Suprapubic skin (tissue), 4 donors: ENCODE data around the gene SORCS1. TPM values are rescaled to one million over a fixed set of nuclear protein-coding genes. Genes with fewer than 3 reads are reported as not detected.
"Not testable (repeated sequence)": the region's sequence is repeated elsewhere in the genome, so short reads cannot be mapped to it uniquely, and the experiment has no call there.

Experiments used
- DNase-seq, 2 donors: peaks; one replicate each; pipeline ENCODE4 v3.0.0-alpha.2; 2019; ENCODE audit warnings: low spot score in 2 of 2
- H3K27ac ChIP-seq: fragments of 200-600 bp; sonication (generic); one replicate; pipeline ENCODE4 v1.5.1; 2019
- H3K27me3 ChIP-seq: fragments of 200-600 bp; sonication (generic); one replicate; pipeline ENCODE4 v1.5.1; 2019
- H3K36me3 ChIP-seq: fragments of 200-600 bp; sonication (generic); one replicate; pipeline ENCODE4 v1.5.1; 2019
- H3K4me1 ChIP-seq: fragments of 200-600 bp; sonication (generic); one replicate; pipeline ENCODE4 v1.5.1; 2019
- H3K4me3 ChIP-seq: fragments of 200-600 bp; sonication (generic); one replicate; pipeline ENCODE4 v1.5.1; 2019; ENCODE audit warnings: mild to moderate bottlenecking
- H3K9me3 ChIP-seq: fragments of 200-600 bp; sonication (generic); one replicate; pipeline ENCODE4 v1.5.1; 2019
- CTCF ChIP-seq, 2 donors: fragments of 200-600 bp in 1 of 2; fragments of 450-650 bp in 1 of 2; sonication (generic) in 1 of 2; IDR thresholded peaks; one replicate each; pipeline ENCODE4 v1.5.1; 2016 to 2019; ENCODE audit warnings: antibody characterized with exemption in 2 of 2, mild to moderate bottlenecking in 1 of 2, moderate library complexity in 1 of 2
- EP300 ChIP-seq: sonication (generic); formaldehyde crosslinking; IDR thresholded peaks from one replicate; pipeline ENCODE4 v1.6.1; 2017; ENCODE audit warnings: antibody characterized with exemption
- POLR2A ChIP-seq, 2 donors: fragments of 450-650 bp; IDR thresholded peaks; one replicate each; pipeline ENCODE4 v1.6.1; 2017; ENCODE audit warnings: antibody characterized with exemption in 2 of 2, mild to moderate bottlenecking in 2 of 2, moderate library complexity in 2 of 2
- POLR2AphosphoS5 ChIP-seq, 3 donors: sonication (generic); formaldehyde crosslinking; IDR thresholded peaks; one replicate each; pipeline ENCODE4 v1.6.1; 2017; ENCODE audit warnings: antibody characterized with exemption in 3 of 3
- WGBS: methylation state at CpG from one replicate; pipeline ENCODE4 v1.1.5; 2018; 5-methylcytosine and 5-hydroxymethylcytosine counted together
- total RNA-seq, 4 donors: library from RNA; depleted of rRNA; stranded (reverse); fragments of >200 nt; gene quantifications; one replicate each; pipeline ENCODE4 v1.1.0, GENCODE V29; 2016

SORCS1 gene
- total RNA-seq, 4 donors from 2014 or later: 1.3 to 6.0 (median 3.4) TPM

GRCh38 chr10:106931853-106932249 lies 232.7 kb downstream of the SORCS1 start:
- TF ChIP-seq EP300 (no peak), POLR2A (IDR thresholded peaks at IDR 0.05) (no peak)
- 14% methylated on average over 1 of the region's 1 CpG for WGBS
- Histone ChIP-seq H3K4me3 (no peak overlapping the region), H3K36me3 (no peaks in the 10 kb centered on the region), H3K27ac (no peak overlapping the region), H3K4me1 (peaks cover 5% of the 10 kb centered on the region), H3K27me3 (no peaks in the 10 kb centered on the region), H3K9me3 (no peaks in the 10 kb centered on the region)
- DNase-seq: no peak

GRCh38 chr10:106931159-106931852 lies 233.2 kb downstream of the SORCS1 start:
- Histone ChIP-seq H3K4me1 (peaks cover 5% of the 10 kb centered on the region), H3K36me3 (no peaks in the 10 kb centered on the region), H3K27ac (no peak overlapping the region), H3K9me3 (no peaks in the 10 kb centered on the region), H3K4me3 (no peak overlapping the region), H3K27me3 (no peaks in the 10 kb centered on the region)
- TF ChIP-seq CTCF (IDR thresholded peaks at IDR 0.05) (no peak), EP300 (no peak), POLR2AphosphoS5 (IDR thresholded peaks at IDR 0.05) (no peak), POLR2A (IDR thresholded peaks at IDR 0.05) (no peak)
- 44% methylated on average over 5 of the region's 5 CpGs for WGBS
- no peak for DNase-seq

- WGBS: 64% methylated on average over 1 of the region's 1 CpG
- H3K27ac ChIP-seq: no peak overlapping the region
- DNase-seq: no peak
Observed at GRCh38 chr10:106930751-106931150, 233.8 kb downstream of the SORCS1 start.

GRCh38 chr10:106929291-106929895 lies 235.1 kb downstream of the SORCS1 start:
- no peak for TF ChIP-seq EP300
- TF ChIP-seq POLR2A (IDR thresholded peaks at IDR 0.05): no peak
- no peak for TF ChIP-seq CTCF (IDR thresholded peaks at IDR 0.05)
- TF ChIP-seq POLR2AphosphoS5 (IDR thresholded peaks at IDR 0.05): no peak
- Histone ChIP-seq H3K27me3 (no peaks in the 10 kb centered on the region), H3K4me1 (peaks cover 5% of the 10 kb centered on the region), H3K36me3 (no peaks in the 10 kb centered on the region), H3K4me3 (no peak overlapping the region), H3K27ac (no peak overlapping the region), H3K9me3 (no peaks in the 10 kb centered on the region)
- WGBS: 78% methylated on average over 6 of the region's 6 CpGs
- no peak for DNase-seq

More at GRCh38 chr10:106930751-106931150, 233.8 kb downstream of the SORCS1 start:
- no peaks in the 10 kb centered on the region for H3K9me3 ChIP-seq
- H3K36me3 ChIP-seq: no peaks in the 10 kb centered on the region
- peaks cover 5% of the 10 kb centered on the region for H3K4me1 ChIP-seq
- TF ChIP-seq EP300: no peak
- no peak for TF ChIP-seq POLR2AphosphoS5 (IDR thresholded peaks at IDR 0.05)
- TF ChIP-seq CTCF (IDR thresholded peaks at IDR 0.05): no peak
- no peak for TF ChIP-seq POLR2A (IDR thresholded peaks at IDR 0.05)
- H3K4me3 ChIP-seq: no peak overlapping the region
- no peaks in the 10 kb centered on the region for H3K27me3 ChIP-seq

- H3K27me3 ChIP-seq, H3K4me1 ChIP-seq, DNase-seq, H3K9me3 ChIP-seq, H3K4me3 ChIP-seq, H3K36me3 ChIP-seq, H3K27ac ChIP-seq: not testable (repeated sequence)
- WGBS: 100% methylated on average over 1 of the region's 33 CpGs
Observed at GRCh38 chr10:106928151-106928550, 236.4 kb downstream of the SORCS1 start.

GRCh38 chr10:106925191-106925590 lies 239.3 kb downstream of the SORCS1 start:
- H3K36me3 ChIP-seq: no peaks in the 10 kb centered on the region

More at GRCh38 chr10:106925191-106925590, 239.3 kb downstream of the SORCS1 start:
- no peak overlapping the region for H3K27ac ChIP-seq
- TF ChIP-seq POLR2A (IDR thresholded peaks at IDR 0.05): no peak
- TF ChIP-seq POLR2AphosphoS5 (IDR thresholded peaks at IDR 0.05): no peak
- TF ChIP-seq CTCF (IDR thresholded peaks at IDR 0.05): no peak
- TF ChIP-seq EP300: no peak
- H3K9me3 ChIP-seq: no peaks in the 10 kb centered on the region
- no peak overlapping the region for H3K4me3 ChIP-seq
- no peaks in the 10 kb centered on the region for H3K27me3 ChIP-seq
- H3K4me1 ChIP-seq: no peaks in the 10 kb centered on the region
- DNase-seq: no peak
